Trophoblast cell (in vitro differentiated cells and primary cell): ENCODE data around the gene SERPIND1.
A peak's percentile ranks its signal among the peaks of the same experiment; 100 is the strongest.

Experiments used
- DNase-seq, 2 donors: peaks; one replicate each; pipeline ENCODE4 v3.0.0-alpha.2; 2016
- H2AFZ ChIP-seq: 2 replicates; pipeline ENCODE4 v1.6.1; 2013; ENCODE audit warnings: low read length, moderate library complexity, mild to moderate bottlenecking; ENCODE audit not compliant: insufficient read depth, poor library complexity
- H2AK5ac ChIP-seq: 2 replicates; pipeline ENCODE4 v1.6.1; 2013; ENCODE audit warnings: mild to moderate bottlenecking, low read length
- H2BK120ac ChIP-seq: 2 replicates; pipeline ENCODE4 v1.6.1; 2013; ENCODE audit warnings: low read length, mild to moderate bottlenecking, moderate library complexity; ENCODE audit not compliant: insufficient read depth, poor library complexity
- H2BK12ac ChIP-seq: 2 replicates; pipeline ENCODE4 v1.6.1; 2013; ENCODE audit warnings: mild to moderate bottlenecking, low read length, moderate library complexity
- H2BK5ac ChIP-seq: 2 replicates; pipeline ENCODE4 v1.6.1; 2013; ENCODE audit warnings: low read length, low read depth, moderate library complexity, mild to moderate bottlenecking; ENCODE audit not compliant: poor library complexity
- H3K14ac ChIP-seq: 2 replicates; pipeline ENCODE4 v1.6.1; 2013; ENCODE audit warnings: mild to moderate bottlenecking, low read length
- H3K18ac ChIP-seq: 2 replicates; pipeline ENCODE4 v1.6.1; 2013; ENCODE audit warnings: mild to moderate bottlenecking, low read length
- H3K23ac ChIP-seq: 2 replicates; pipeline ENCODE4 v1.6.1; 2013; ENCODE audit warnings: low read length
- H3K27ac ChIP-seq: 2 replicates; pipeline ENCODE4 v1.5.1; 2013; ENCODE audit warnings: low read depth, mild to moderate bottlenecking, inconsistent platforms, low read length, moderate library complexity
- H3K27me3 ChIP-seq: 2 replicates; pipeline ENCODE4 v1.6.1; 2013; ENCODE audit warnings: inconsistent platforms, mild to moderate bottlenecking, low read length, moderate library complexity; ENCODE audit not compliant: insufficient read depth
- H3K36me3 ChIP-seq, 2 experiments: 1 replicate in 1 of 2; 2 replicates in 1 of 2; pipeline ENCODE4 v1.6.1; 2013; ENCODE audit warnings: low read length in 2 of 2, mild to moderate bottlenecking in 2 of 2, moderate library complexity in 1 of 2; ENCODE audit not compliant: insufficient read depth in 2 of 2, control insufficient read depth in 1 of 2
- H3K4ac ChIP-seq: 2 replicates; pipeline ENCODE4 v1.6.1; 2013; ENCODE audit warnings: low read depth, mild to moderate bottlenecking, low read length, moderate library complexity
- H3K4me1 ChIP-seq, 2 experiments: 1 replicate in 1 of 2; 2 replicates in 1 of 2; pipeline ENCODE4 v1.6.1; 2013; ENCODE audit warnings: low read length in 2 of 2, mild to moderate bottlenecking in 2 of 2, moderate library complexity in 1 of 2; ENCODE audit not compliant: insufficient read depth in 2 of 2, control insufficient read depth in 1 of 2
- H3K4me2 ChIP-seq: 2 replicates; pipeline ENCODE4 v1.6.1; 2013; ENCODE audit warnings: inconsistent platforms, mild to moderate bottlenecking, low read length, moderate library complexity
- H3K4me3 ChIP-seq: 2 replicates; pipeline ENCODE4 v1.5.1; 2013; ENCODE audit warnings: mild to moderate bottlenecking, low read depth, low read length, inconsistent platforms
- H3K79me1 ChIP-seq: one replicate; pipeline ENCODE4 v1.6.1; 2013; ENCODE audit warnings: low read length
- H3K79me2 ChIP-seq: 2 replicates; pipeline ENCODE4 v1.6.1; 2013; ENCODE audit warnings: low read length, mild to moderate bottlenecking; ENCODE audit not compliant: control insufficient read depth, insufficient read depth, poor library complexity
- H3K9ac ChIP-seq: 2 replicates; pipeline ENCODE4 v1.6.1; 2013; ENCODE audit warnings: mild to moderate bottlenecking, low read length
- H3K9me3 ChIP-seq: 2 replicates; pipeline ENCODE4 v1.6.1; 2013; ENCODE audit warnings: low read depth, mild to moderate bottlenecking, control low read depth, inconsistent platforms, low read length; ENCODE audit not compliant: insufficient read depth
- H4K12ac ChIP-seq: 2 replicates; pipeline ENCODE4 v1.6.1; 2013; ENCODE audit warnings: low read depth, mild to moderate bottlenecking, low read length, moderate library complexity
- H4K8ac ChIP-seq: 2 replicates; pipeline ENCODE4 v1.6.1; 2013; ENCODE audit warnings: low read depth, mild to moderate bottlenecking, low read length, moderate library complexity
- H4K91ac ChIP-seq: one replicate; pipeline ENCODE4 v1.6.1; 2013; ENCODE audit warnings: low read depth, mild to moderate bottlenecking, low read length, moderate library complexity
- WGBS: extraction: QIAGEN DNeasy Blood & Tissue Kit; methylation state at CpG from one replicate; pipeline ENCODE4 v1.1.7; 2013; ENCODE audit warnings: missing lambda C conversion rate; ENCODE audit not compliant: insufficient read length, insufficient coverage; ENCODE audit errors: extremely low coverage; 5-methylcytosine and 5-hydroxymethylcytosine counted together

SERPIND1 gene

DNA sequence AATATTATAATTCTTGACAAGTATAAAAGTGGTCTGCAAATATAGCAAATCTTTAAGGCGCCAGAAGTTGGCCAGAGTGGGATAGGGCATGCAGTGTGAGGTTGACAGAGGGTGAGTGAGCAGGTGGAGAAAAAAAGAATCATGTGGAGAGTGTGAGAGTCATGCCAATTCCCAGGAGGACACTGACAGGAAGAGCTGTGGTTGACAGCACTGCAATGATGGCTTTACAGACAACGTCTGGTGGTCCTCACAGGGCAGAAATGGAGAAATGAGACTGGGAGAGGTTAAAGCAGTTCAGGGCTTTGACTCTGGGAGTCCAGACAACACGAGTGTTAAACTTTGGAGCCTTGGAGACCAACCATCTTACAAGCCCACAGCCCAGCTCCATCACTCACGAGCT lies 34.9 kb downstream of the SERPIND1 start:
- no peaks in the 10 kb centered on the region for H3K79me2 ChIP-seq
- no peak overlapping the region for H3K4me3 ChIP-seq
- H3K27ac ChIP-seq, result no peak overlapping the region
- H3K4me1 ChIP-seq, result peaks cover 3 to 7% of the 10 kb centered on the region in 2 experiments
- no peak overlapping the region for H2BK5ac ChIP-seq
- no peak overlapping the region for H2BK12ac ChIP-seq
- H2AFZ ChIP-seq, result no peak overlapping the region
- no peak overlapping the region for H2AK5ac ChIP-seq
- H2BK120ac ChIP-seq, result no peak overlapping the region
- H3K27me3 ChIP-seq, result no peaks in the 10 kb centered on the region
- no peak overlapping the region for H3K14ac ChIP-seq
- no peak overlapping the region for H4K8ac ChIP-seq
- no peak overlapping the region for H4K12ac ChIP-seq
- H4K91ac ChIP-seq, result no peak overlapping the region
- H3K4ac ChIP-seq, result no peak overlapping the region
- H3K9ac ChIP-seq, result no peak overlapping the region
- no peaks in the 10 kb centered on the region for H3K79me1 ChIP-seq
- no peak overlapping the region for H3K4me2 ChIP-seq
- peaks cover 2% of the 10 kb centered on the region for H3K9me3 ChIP-seq
- no CpG with 5 or more reads among the region's 4 CpGs for WGBS
- peaks cover 24 to 43% of the 10 kb centered on the region in 2 experiments for H3K36me3 ChIP-seq
- no peak overlapping the region for H3K23ac ChIP-seq
- DNase-seq, result no peak
- no peak overlapping the region for H3K18ac ChIP-seq

DNA sequence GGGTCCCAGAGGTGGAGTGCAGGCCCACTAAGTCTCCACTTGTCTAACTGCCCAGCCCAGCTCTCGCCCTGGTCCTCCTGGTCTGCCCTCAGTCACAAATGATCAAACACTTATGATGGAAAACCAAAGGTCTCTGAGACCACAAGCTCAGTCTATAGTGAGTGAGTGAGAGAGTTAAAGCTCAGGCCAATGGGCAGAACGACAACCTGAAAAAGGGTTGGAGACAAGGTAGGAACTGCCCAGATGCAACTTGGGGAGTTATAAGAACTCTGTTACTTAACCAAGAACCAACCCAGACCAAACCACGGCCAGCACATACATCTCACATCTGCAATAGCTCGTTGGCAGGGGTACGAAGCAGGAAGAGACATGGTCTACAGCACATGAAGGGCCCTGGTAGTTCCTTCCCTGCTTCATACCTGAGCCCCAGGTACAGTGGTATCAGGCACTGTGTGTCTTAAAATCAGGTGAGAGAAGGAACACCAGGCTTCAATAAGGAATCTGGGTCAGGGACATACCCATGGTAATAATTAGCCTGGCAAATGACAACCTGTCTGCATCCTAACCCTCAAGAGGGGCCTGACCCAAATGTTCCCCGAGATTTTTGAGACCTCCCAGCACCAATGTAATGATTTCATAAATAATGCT lies 35.7 kb downstream of the SERPIND1 start:
- Histone ChIP-seq H3K23ac (no peak overlapping the region), H3K9ac (no peak overlapping the region), H2BK12ac (no peak overlapping the region), H2BK5ac (no peak overlapping the region), H3K4ac (no peak overlapping the region), H4K12ac (no peak overlapping the region), H3K18ac (no peak overlapping the region), H3K9me3 (peaks cover under 1% of the 10 kb centered on the region), H2AK5ac (no peak overlapping the region), H3K27me3 (no peaks in the 10 kb centered on the region), H3K4me2 (no peak overlapping the region), H4K91ac (no peak overlapping the region), H3K4me3 (no peak overlapping the region), H2BK120ac (no peak overlapping the region), H2AFZ (no peak overlapping the region), H3K27ac (no peak overlapping the region), H3K79me1 (no peaks in the 10 kb centered on the region), H3K36me3 (peaks cover 22 to 36% of the 10 kb centered on the region in 2 experiments), H4K8ac (no peak overlapping the region), H3K79me2 (no peaks in the 10 kb centered on the region), H3K4me1 (peaks cover 3 to 7% of the 10 kb centered on the region in 2 experiments), H3K14ac (no peak overlapping the region)
- DNase-seq, result no peak
- no CpG with 5 or more reads among the region's 6 CpGs for WGBS

DNA sequence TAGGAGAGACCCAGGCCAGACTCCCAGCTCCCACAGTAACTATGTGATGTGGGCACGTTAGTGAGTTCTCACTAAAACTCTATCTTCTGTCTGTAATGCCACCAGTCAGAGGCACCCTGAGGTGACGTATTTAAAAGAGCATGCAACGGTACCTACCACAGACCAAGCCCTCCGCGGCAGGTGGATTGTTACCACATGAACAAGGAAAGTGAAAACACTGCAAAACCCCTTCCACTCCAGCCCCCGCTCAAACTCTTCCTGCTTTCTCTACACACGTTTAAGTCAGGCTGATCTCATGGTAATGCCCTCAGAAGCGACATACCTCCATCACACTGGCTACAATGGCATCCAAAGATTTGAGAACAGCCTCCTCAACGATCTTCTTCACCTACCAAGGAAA lies 36.7 kb downstream of the SERPIND1 start:
- no peak overlapping the region for H4K8ac ChIP-seq
- no peaks in the 10 kb centered on the region for H3K79me2 ChIP-seq
- H3K14ac ChIP-seq, result no peak overlapping the region
- H2BK12ac ChIP-seq, result no peak overlapping the region
- no peak overlapping the region for H2AK5ac ChIP-seq
- H3K4me1 ChIP-seq, result peaks cover 3 to 7% of the 10 kb centered on the region in 2 experiments
- H3K36me3 ChIP-seq, result peaks cover 17 to 32% of the 10 kb centered on the region in 2 experiments
- no peaks in the 10 kb centered on the region for H3K9me3 ChIP-seq
- H3K9ac ChIP-seq, result peak overlapping the region; percentile 43
- no peak overlapping the region for H3K23ac ChIP-seq
- H3K4ac ChIP-seq, result no peak overlapping the region
- no peaks in the 10 kb centered on the region for H3K79me1 ChIP-seq
- H3K4me2 ChIP-seq, result no peak overlapping the region
- H4K12ac ChIP-seq, result no peak overlapping the region
- no peaks in the 10 kb centered on the region for H3K27me3 ChIP-seq
- no peak overlapping the region for H3K27ac ChIP-seq
- no peak overlapping the region for H3K18ac ChIP-seq
- H4K91ac ChIP-seq, result no peak overlapping the region
- H2BK5ac ChIP-seq, result no peak overlapping the region
- H3K4me3 ChIP-seq, result no peak overlapping the region
- WGBS, result no CpG with 5 or more reads among the region's 9 CpGs
- no peak overlapping the region for H2BK120ac ChIP-seq
- no peak for DNase-seq
- H2AFZ ChIP-seq, result no peak overlapping the region

DNA sequence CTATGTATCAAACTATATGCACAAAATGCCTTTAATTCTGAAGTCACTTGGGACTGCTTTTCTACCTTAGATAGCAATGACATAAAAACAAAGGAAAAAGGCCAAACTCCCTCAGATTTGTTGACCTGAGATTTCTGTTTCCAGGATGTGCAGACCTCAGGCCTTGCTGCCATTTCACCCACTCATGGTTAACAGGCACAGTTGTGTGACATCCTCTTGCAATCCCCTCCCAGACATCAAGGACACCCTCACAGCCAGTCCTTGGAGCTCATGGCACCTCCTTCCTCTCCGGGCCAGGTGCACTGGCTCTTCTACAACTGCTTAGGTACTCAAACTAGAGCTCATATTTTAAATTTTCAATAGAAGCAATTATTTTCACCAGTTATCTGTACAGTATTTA lies 37.3 kb downstream of the SERPIND1 start:
- H4K91ac ChIP-seq, result no peak overlapping the region
- no peak overlapping the region for H4K12ac ChIP-seq
- H4K8ac ChIP-seq, result no peak overlapping the region
- peaks cover 17 to 32% of the 10 kb centered on the region in 2 experiments for H3K36me3 ChIP-seq
- H2BK120ac ChIP-seq, result no peak overlapping the region
- no peak overlapping the region for H2AK5ac ChIP-seq
- H3K18ac ChIP-seq, result no peak overlapping the region
- H3K9ac ChIP-seq, result no peak overlapping the region
- H3K79me2 ChIP-seq, result no peaks in the 10 kb centered on the region
- H3K9me3 ChIP-seq, result no peaks in the 10 kb centered on the region
- DNase-seq, result no peak
- no peak overlapping the region for H2BK5ac ChIP-seq
- WGBS, result no CpG with 5 or more reads among the region's 1 CpG
- H3K79me1 ChIP-seq, result no peaks in the 10 kb centered on the region
- H3K4ac ChIP-seq, result no peak overlapping the region
- H3K14ac ChIP-seq, result no peak overlapping the region
- H3K27ac ChIP-seq, result no peak overlapping the region
- no peak overlapping the region for H3K4me2 ChIP-seq
- no peak overlapping the region for H2BK12ac ChIP-seq
- no peaks in the 10 kb centered on the region for H3K27me3 ChIP-seq
- no peak overlapping the region for H3K23ac ChIP-seq
- H3K4me1 ChIP-seq, result peaks cover 3 to 6% of the 10 kb centered on the region in 2 experiments
- H2AFZ ChIP-seq, result no peak overlapping the region
- no peak overlapping the region for H3K4me3 ChIP-seq
